Thyroid gland (tissue), 4 donors: ENCODE measurements around the gene TBC1D28.
"Not testable (repeated sequence)": the region's sequence is repeated elsewhere in the genome, so short reads cannot be mapped to it uniquely, and the experiment has no call there.

ENCODE experiments used
- POLR2A ChIP-seq, 2 donors: fragments of 450-650 bp; IDR thresholded peaks; one replicate each; pipeline ENCODE4 v1.6.1; 2017; ENCODE audit warnings: antibody characterized with exemption in 2 of 2, mild to moderate bottlenecking in 2 of 2, moderate library complexity in 1 of 2
- TF ChIP-seq, protein P1 (sequence below), 6 experiments: fragments of 200-600 bp in 3 of 6; fragments of 450-650 bp in 3 of 6; sonication (generic) in 3 of 6; IDR thresholded peaks; one replicate each; pipeline ENCODE4 v1.5.1; 2016 to 2019; ENCODE audit warnings: antibody characterized with exemption in 6 of 6, mild to moderate bottlenecking in 2 of 6, inconsistent platforms in 1 of 6, moderate library complexity in 1 of 6

GRCh38 chr17:18634550-18635263 lies 9.5 kb downstream of the TBC1D28 start:
- TF ChIP-seq, protein P1, sequence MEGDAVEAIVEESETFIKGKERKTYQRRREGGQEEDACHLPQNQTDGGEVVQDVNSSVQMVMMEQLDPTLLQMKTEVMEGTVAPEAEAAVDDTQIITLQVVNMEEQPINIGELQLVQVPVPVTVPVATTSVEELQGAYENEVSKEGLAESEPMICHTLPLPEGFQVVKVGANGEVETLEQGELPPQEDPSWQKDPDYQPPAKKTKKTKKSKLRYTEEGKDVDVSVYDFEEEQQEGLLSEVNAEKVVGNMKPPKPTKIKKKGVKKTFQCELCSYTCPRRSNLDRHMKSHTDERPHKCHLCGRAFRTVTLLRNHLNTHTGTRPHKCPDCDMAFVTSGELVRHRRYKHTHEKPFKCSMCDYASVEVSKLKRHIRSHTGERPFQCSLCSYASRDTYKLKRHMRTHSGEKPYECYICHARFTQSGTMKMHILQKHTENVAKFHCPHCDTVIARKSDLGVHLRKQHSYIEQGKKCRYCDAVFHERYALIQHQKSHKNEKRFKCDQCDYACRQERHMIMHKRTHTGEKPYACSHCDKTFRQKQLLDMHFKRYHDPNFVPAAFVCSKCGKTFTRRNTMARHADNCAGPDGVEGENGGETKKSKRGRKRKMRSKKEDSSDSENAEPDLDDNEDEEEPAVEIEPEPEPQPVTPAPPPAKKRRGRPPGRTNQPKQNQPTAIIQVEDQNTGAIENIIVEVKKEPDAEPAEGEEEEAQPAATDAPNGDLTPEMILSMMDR (IDR thresholded peaks at IDR 0.05) = not testable (repeated sequence)
- not testable (repeated sequence) for TF ChIP-seq POLR2A (IDR thresholded peaks at IDR 0.05)
